Liver (tissue), 9 donors: Measurements from ENCODE around the gene CNRIP1. TPM values are rescaled to one million over a fixed set of nuclear protein-coding genes. Genes with fewer than 3 reads are reported as not detected.
A peak's percentile ranks its signal among the peaks of the same experiment; 100 is the strongest.

ENCODE experiments used
- DNase-seq: peaks from one replicate; pipeline ENCODE4 v3.0.0-alpha.2; 2017; ENCODE audit warnings: low spot score
- H3K27ac ChIP-seq, 2 donors: one replicate each; pipeline ENCODE4 v1.7.0; 2013; ENCODE audit warnings: inconsistent platforms in 2 of 2, low read length in 2 of 2, control low read depth in 1 of 2, low read depth in 1 of 2, mild to moderate bottlenecking in 1 of 2
- H3K27me3 ChIP-seq, 4 donors: one replicate each; pipeline versions ENCODE4 v1.6.1 to v1.7.0; 2013; ENCODE audit warnings: low read length in 3 of 4, inconsistent platforms in 1 of 4, mild to moderate bottlenecking in 1 of 4, moderate library complexity in 1 of 4; ENCODE audit not compliant: control insufficient read depth in 4 of 4, insufficient read depth in 4 of 4
- H3K36me3 ChIP-seq, 4 donors: one replicate each; pipeline versions ENCODE4 v1.6.1 to v1.7.0; 2013; ENCODE audit warnings: low read length in 3 of 4, mild to moderate bottlenecking in 3 of 4, low read depth in 1 of 4, moderate library complexity in 1 of 4; ENCODE audit not compliant: control insufficient read depth in 4 of 4, insufficient read depth in 3 of 4
- H3K4me1 ChIP-seq, 4 donors: one replicate each; pipeline versions ENCODE4 v1.6.1 to v1.7.0; 2013; ENCODE audit warnings: low read length in 3 of 4, mild to moderate bottlenecking in 3 of 4, moderate library complexity in 1 of 4; ENCODE audit not compliant: control insufficient read depth in 4 of 4, insufficient read depth in 4 of 4
- H3K4me3 ChIP-seq, 3 donors: one replicate each; pipeline versions ENCODE4 v1.6.1 to v1.7.0; 2013; ENCODE audit warnings: low read length in 3 of 3, control low read depth in 1 of 3, low read depth in 1 of 3, mild to moderate bottlenecking in 1 of 3
- H3K9ac ChIP-seq, 2 donors: one replicate each; pipeline ENCODE4 v1.7.0; 2013; ENCODE audit warnings: low read length in 2 of 2, mild to moderate bottlenecking in 2 of 2, moderate library complexity in 2 of 2, control low read depth in 1 of 2, low read depth in 1 of 2
- H3K9me3 ChIP-seq, 4 donors: one replicate each; pipeline versions ENCODE4 v1.6.1 to v1.7.0; 2013; ENCODE audit warnings: low read length in 3 of 4; ENCODE audit not compliant: control insufficient read depth in 4 of 4
- CTCF ChIP-seq: fragments of 150-350 bp; IDR thresholded peaks from 2 replicates; pipeline ENCODE4 v1.5.1; 2017; ENCODE audit warnings: improper control_type of control experiment, low read depth, low read length; ENCODE audit not compliant: missing input control
- EGR1 ChIP-seq, 2 donors: IDR thresholded peaks; 2 replicates each; pipeline ENCODE4 v1.6.1; 2016 to 2018; ENCODE audit warnings: antibody characterized with exemption in 2 of 2, low read depth in 2 of 2
- FOXA2 ChIP-seq: IDR thresholded peaks from 2 replicates; pipeline ENCODE4 v1.6.1; 2016; ENCODE audit warnings: antibody characterized with exemption
- GABPA ChIP-seq, 2 donors: IDR thresholded peaks in 1 of 2; conservative IDR thresholded peaks in 1 of 2; 2 replicates each; pipeline ENCODE4 v1.6.1; 2016; ENCODE audit warnings: antibody characterized with exemption in 2 of 2, mild to moderate bottlenecking in 1 of 2, moderate library complexity in 1 of 2
- HNF4G ChIP-seq: IDR thresholded peaks from 2 replicates; pipeline ENCODE4 v1.6.1; 2016; ENCODE audit warnings: antibody characterized with exemption
- JUND ChIP-seq, 2 donors: IDR thresholded peaks; 2 replicates each; pipeline ENCODE4 v1.6.1; 2016; ENCODE audit warnings: antibody characterized with exemption in 2 of 2
- MAX ChIP-seq: IDR thresholded peaks from 2 replicates; pipeline ENCODE4 v1.6.1; 2016; ENCODE audit warnings: antibody characterized with exemption
- NR2F2 ChIP-seq: IDR thresholded peaks from 2 replicates; pipeline ENCODE4 v1.6.1; 2016; ENCODE audit warnings: antibody characterized with exemption
- RAD21 ChIP-seq, 2 donors: IDR thresholded peaks; 2 replicates each; pipeline ENCODE4 v1.6.1; 2016; ENCODE audit warnings: antibody characterized with exemption in 2 of 2, mild to moderate bottlenecking in 2 of 2
- REST ChIP-seq: IDR thresholded peaks from 2 replicates; pipeline ENCODE4 v1.6.1; 2016; ENCODE audit warnings: antibody characterized with exemption, mild to moderate bottlenecking
- SP1 ChIP-seq: IDR thresholded peaks from 2 replicates; pipeline ENCODE4 v1.6.1; 2018; ENCODE audit warnings: antibody characterized with exemption, mild to moderate bottlenecking
- TAF1 ChIP-seq: conservative IDR thresholded peaks from 2 replicates; pipeline ENCODE4 v1.6.1; 2016; ENCODE audit warnings: antibody characterized with exemption, mild to moderate bottlenecking
- YY1 ChIP-seq: IDR thresholded peaks from 2 replicates; pipeline ENCODE4 v1.6.1; 2016; ENCODE audit warnings: antibody characterized with exemption, mild to moderate bottlenecking
- ZBTB33 ChIP-seq: IDR thresholded peaks from 2 replicates; pipeline ENCODE4 v1.6.1; 2016; ENCODE audit warnings: antibody characterized with exemption
- WGBS: extraction: QIAGEN DNeasy Blood & Tissue Kit; methylation state at CpG from one replicate; pipeline ENCODE4 v1.1.7; 2013; 5-methylcytosine and 5-hydroxymethylcytosine counted together
- polyA plus RNA-seq, 2 donors: library from polyadenylated mRNA; stranded (reverse) in 1 of 2; unstranded in 1 of 2; fragments of 200-250 nt in 1 of 2; fragments of >200 nt in 1 of 2; fragmentation: Nextera tagmentation in 1 of 2; extraction: Ambion mirVana in 1 of 2; gene quantifications; one replicate each; pipeline versions ENCODE4 v1.2.1 to v1.2.3, GENCODE V29; 2013 to 2015
- total RNA-seq, 2 donors: library from RNA; depleted of rRNA; stranded (reverse); fragments of >200 nt; gene quantifications; one replicate each; pipeline ENCODE4 v1.2.3, GENCODE V29; 2014
- donor health status: healthy.
- donor health status: healthy.
- donor health status: healthy.
- donor health status: healthy.
- donor health status: healthy.

Gene CNRIP1
- total and polyA plus RNA-seq, 4 donors = 2.8 to 26.4 (median 3.1) TPM

- H3K4me3 ChIP-seq = no peak overlapping the region
- H3K9me3 ChIP-seq = no peaks in the 10 kb centered on the region
- 79% methylated on average over 6 of the region's 6 CpGs for WGBS
- H3K27ac ChIP-seq = no peak overlapping the region
- H3K27me3 ChIP-seq = no peaks in the 10 kb centered on the region
- peak; percentile 53 for DNase-seq
- no peaks in the 10 kb centered on the region for H3K36me3 ChIP-seq
- no peak overlapping the region for H3K9ac ChIP-seq
- peaks cover 0 to 5% (median 2%) of the 10 kb centered on the region in 4 donors for H3K4me1 ChIP-seq
- TF ChIP-seq REST (no peak), JUND (IDR thresholded peaks at IDR 0.05) (no peak), RAD21 (IDR thresholded peaks at IDR 0.05) (peak; percentile 61 to 75), CTCF (peak; percentile 34), GABPA (IDR thresholded peaks at IDR 0.05 in 1 of 2, conservative IDR thresholded peaks at IDR 0.05 in 1 of 2) (no peak)
These were observed 38.0 kb upstream of the CNRIP1 start for GRCh38 chr2:68357605-68358337.

- no peak for DNase-seq
- H3K36me3 ChIP-seq = no peaks in the 10 kb centered on the region
- no peak overlapping the region for H3K27ac ChIP-seq
- WGBS = 96% methylated on average over 4 of the region's 4 CpGs
- no peak overlapping the region for H3K9ac ChIP-seq
- no peaks in the 10 kb centered on the region for H3K4me1 ChIP-seq
- H3K27me3 ChIP-seq = no peaks in the 10 kb centered on the region
- TF ChIP-seq HNF4G (no peak), GABPA (IDR thresholded peaks at IDR 0.05 in 1 of 2, conservative IDR thresholded peaks at IDR 0.05 in 1 of 2) (no peak), FOXA2 (no peak), MAX (no peak), REST (no peak), RAD21 (IDR thresholded peaks at IDR 0.05) (no peak), YY1 (no peak), NR2F2 (no peak), SP1 (no peak), EGR1 (IDR thresholded peaks at IDR 0.05; ENCODE audit: low read depth in 2 of 2) (no peak), ZBTB33 (no peak), TAF1 (no peak), JUND (IDR thresholded peaks at IDR 0.05) (no peak)
- no peak overlapping the region for H3K4me3 ChIP-seq
- no peaks in the 10 kb centered on the region for H3K9me3 ChIP-seq
These were observed 37.0 kb upstream of the CNRIP1 start for GRCh38 chr2:68356599-68357239.
